HG02840 (cell line): ENCODE data around the gene CYP2A13.
"Not testable (repeated sequence)": the region's sequence is repeated elsewhere in the genome, so short reads cannot be mapped to it uniquely, and the experiment has no call there.

Source experiments
- ATAC-seq: cut with Tn5 transposase; IDR thresholded peaks from one replicate; pipeline ENCODE4 v1.9.1; 2021; ENCODE audit warnings: mild to moderate bottlenecking, moderate library complexity, moderate number of reproducible peaks; ENCODE audit not compliant: unreplicated experiment, low FRiP score

The CYP2A13 gene, protein sequence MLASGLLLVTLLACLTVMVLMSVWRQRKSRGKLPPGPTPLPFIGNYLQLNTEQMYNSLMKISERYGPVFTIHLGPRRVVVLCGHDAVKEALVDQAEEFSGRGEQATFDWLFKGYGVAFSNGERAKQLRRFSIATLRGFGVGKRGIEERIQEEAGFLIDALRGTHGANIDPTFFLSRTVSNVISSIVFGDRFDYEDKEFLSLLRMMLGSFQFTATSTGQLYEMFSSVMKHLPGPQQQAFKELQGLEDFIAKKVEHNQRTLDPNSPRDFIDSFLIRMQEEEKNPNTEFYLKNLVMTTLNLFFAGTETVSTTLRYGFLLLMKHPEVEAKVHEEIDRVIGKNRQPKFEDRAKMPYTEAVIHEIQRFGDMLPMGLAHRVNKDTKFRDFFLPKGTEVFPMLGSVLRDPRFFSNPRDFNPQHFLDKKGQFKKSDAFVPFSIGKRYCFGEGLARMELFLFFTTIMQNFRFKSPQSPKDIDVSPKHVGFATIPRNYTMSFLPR

DNA sequence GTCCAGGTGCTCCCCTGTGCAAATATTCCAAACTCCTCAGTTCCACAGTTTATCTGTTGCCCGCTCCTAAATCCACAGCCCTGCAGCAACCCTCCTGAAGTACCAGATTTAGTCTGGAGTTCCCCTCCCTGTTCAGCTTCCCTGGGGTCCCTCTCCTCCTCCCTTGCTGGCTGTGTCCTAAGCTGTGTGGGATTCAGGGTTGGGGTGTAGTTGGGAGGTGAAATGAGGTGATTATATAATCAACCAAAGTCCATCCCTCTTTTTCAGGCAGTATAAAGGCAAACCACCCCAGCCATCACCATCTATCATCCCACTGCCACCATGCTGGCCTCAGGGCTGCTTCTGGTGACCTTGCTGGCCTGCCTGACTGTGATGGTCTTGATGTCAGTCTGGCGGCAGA lies at the start of gene CYP2A13:
CYP2A13 (plus strand) TSS at position 301 of the 400 bp plus-strand sequence; CDS start at position 322, 21 bp downstream.
- no peak for ATAC-seq

DNA sequence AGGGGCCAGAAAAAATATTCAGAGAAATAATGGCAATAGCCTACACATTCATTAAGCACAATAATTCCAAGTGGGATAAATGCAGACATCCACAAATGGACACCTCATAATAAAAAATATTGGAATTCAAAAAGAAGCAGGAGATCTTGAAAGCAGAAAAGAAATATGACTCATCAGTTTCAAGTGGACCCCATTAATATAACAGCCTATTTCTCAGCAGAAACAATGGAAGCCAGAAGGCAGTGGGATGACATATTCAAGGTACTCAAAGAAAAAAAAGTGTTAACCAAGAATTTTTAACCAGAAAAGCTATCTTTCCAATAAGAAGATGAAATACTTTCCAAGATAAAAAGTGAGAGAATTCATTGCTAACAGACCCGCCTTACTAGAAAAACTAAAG lies 48.4 kb upstream of the CYP2A13 start:
- ATAC-seq = no peak

DNA sequence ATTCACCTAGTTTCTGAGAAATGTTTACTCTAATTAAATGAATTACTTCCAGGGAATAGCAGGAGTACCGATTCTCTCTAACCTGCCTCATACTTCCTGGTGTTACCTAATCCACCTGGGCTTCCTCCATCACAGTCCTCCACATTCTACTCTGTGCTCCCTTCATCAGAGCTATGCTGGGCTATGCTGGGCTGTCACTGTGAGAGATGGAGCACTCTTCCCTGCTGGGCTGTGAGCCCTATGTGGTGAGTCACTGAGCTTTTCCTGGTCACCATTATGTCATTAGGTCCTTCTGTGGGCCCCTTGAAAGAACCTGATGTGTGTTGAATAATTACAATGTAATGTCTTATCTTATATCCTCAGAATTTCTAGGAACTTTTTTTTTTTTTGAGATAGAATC lies 43.2 kb upstream of the CYP2A13 start:
- ATAC-seq = not testable (repeated sequence)

DNA sequence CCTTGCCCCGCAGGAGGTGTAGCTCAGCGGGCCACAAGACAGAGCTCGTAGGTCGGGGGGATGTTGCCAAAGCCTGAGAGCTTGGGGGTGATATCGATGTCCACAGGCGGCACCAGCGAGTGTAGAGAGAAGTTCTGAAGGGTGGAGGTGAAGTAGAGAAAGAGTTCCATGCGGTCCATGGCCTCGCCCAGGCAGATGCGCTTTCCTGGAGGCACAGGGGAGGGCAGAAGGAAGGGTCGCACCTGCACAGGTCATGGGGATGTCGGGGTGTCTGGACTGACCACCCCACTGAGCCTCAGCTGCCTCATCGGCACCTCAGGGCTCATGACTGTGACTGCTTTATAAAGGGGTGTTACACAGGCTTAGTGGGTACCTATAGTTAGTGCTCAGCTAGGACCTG lies 37.8 kb upstream of the CYP2A13 start:
- ATAC-seq = no peak

GRCh38 chr19:41052162-41052561 lies 36.1 kb upstream of the CYP2A13 start:
- not testable (repeated sequence) for ATAC-seq

DNA sequence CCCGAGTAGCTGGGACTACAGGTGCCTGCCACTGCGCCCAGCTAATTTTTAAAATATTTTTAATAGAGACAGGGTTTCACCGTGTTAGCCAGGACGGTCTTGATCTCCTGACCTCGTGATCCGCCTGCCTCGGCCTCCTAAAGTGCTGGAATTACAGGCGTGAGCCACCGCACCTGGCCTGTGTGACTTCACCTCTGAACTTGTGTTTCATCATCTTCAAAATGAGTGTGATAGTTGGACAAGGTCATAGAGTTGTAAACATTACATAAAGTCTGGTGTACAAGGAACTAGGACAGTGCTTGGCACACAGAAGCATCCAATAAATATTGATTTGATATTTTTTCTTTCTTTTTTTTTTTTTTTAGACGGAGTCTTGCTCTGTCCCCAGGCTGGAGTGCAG lies 34.9 kb upstream of the CYP2A13 start:
- ATAC-seq = not testable (repeated sequence)

DNA sequence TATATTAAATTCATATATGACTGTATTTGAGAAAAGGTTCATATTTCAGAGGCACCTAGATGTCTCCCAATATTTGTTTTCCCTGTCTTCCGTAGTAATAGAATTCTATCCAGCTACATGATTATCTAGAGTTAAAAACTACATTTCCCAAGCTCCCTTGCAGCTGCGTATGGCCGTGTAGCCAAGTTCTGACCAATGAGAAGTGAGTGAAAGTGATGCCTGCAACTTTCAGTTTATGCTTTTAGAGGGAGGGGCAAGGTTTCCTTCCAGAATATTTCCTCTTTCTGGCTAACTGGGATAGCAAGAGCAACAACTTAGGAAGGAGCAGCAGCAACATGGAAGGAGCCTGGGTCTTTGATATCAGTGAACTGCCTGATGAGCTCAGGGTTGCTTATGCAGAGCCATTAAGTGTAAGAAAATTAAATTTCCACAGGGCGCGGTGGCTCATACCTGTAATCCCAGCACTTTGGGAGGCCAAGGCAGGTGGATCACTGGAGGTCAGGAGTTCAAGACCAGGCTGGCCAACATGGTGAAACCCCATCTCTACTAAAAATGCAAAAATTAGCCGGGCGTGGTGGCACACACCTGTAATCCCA lies 23.2 kb upstream of the CYP2A13 start:
- ATAC-seq = no peak

GRCh38 chr19:41076286-41076685 lies 12.0 kb upstream of the CYP2A13 start:
- no peak for ATAC-seq

DNA sequence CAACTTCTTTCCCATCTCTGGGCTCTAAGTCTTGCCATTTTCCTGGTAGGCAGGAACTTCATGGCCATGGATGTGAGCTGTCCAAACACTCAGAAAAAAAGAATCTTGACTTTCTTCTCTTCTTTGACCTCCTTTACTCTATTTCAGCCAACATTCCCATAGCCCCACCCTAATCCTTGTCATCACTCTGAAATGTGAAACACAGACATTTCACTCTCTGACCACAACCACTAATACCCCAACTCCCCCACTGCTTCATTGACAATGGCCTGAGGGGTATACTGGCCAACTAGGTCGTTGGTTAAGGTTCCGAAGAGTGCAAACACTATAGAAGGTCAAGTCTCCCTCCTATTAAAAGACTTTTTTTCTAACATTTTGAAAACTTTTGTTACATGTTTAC lies 4.7 kb upstream of the CYP2A13 start:
- no peak for ATAC-seq

DNA sequence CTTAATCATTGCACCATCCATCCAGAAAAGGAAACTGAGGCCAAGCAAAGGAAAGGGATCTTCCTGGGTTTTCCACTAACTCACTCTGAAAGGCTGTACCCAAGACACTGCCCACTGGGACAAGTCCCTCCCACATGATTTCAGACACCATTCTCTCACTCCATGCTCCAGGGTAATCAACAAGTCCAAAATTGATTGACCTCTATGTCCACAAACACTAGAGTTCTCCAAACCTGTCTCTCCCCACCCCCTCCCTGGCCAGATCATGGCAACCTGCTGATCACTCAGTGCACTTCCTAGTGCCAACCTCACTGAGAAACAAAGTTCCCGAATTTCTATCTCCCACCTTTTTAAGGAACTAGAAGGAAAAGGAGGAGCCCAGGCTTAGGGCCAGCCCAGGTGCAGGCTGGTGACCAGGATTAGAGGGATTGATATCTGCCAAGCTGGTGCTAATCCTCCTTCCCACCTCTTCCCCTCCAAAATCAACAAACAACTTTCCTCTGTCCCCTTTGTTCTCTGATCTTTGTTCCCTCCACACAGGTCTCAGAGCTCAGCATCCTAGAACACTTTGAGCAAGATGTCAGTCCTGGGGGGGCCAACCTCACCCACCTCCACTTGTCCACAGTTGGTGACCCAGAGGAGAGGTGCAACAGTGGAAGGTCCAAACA lies 2.4 kb upstream of the CYP2A13 start:
- ATAC-seq = no peak

- no peak for ATAC-seq
These were observed 1.7 kb downstream of the CYP2A13 start for GRCh38 chr19:41089959-41090358.

- no peak for ATAC-seq
These were observed 7.5 kb downstream of the CYP2A13 start for GRCh38 chr19:41095703-41096102.

- no peak for ATAC-seq
These were observed 8.1 kb downstream of the CYP2A13 start for GRCh38 chr19:41096353-41096752.

- ATAC-seq = no peak
These were observed 9.1 kb downstream of the CYP2A13 start for GRCh38 chr19:41097302-41097701.

GRCh38 chr19:41098762-41099161 lies 10.5 kb downstream of the CYP2A13 start:
- ATAC-seq = no peak

- not testable (repeated sequence) for ATAC-seq
These were observed 14.0 kb downstream of the CYP2A13 start for GRCh38 chr19:41102210-41102609.

DNA sequence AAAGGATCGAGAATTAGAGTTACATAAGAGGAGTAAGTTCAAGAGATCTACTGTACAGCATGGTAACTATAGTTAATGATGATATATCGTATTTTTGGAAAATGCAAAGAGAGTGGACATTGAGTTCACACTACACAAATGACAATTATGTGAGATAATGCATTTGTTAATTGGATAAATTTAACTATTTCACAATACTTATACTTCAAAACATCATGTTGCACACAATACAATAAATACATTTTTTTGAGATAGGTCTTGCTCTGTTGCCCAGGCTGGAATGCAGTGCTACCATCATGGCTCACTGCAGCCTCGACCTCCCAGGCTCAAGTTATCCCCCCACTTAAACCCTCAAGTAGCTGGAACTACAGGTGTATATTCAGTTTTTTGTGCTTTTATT lies 17.9 kb downstream of the CYP2A13 start:
- no peak for ATAC-seq

DNA sequence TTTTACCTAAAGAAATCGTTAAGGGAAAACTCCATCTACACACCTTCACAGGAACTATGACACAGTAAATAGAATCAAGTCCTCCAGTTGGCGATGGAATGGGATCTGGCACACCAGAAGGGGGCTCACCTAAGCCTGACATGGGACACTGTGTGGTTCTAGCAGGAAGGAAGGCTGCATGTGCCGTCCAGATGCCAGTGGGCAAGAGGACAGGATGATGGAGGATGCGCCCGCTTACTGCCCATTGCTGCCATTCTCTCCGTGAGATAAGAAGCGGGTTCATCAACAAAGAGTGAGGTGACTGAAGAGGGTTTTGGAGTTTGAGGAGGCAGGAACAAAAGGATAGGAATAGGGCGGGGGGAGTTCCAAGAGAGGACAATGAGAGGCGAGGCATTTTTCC lies 23.0 kb downstream of the CYP2A13 start:
- ATAC-seq = no peak

GRCh38 chr19:41111750-41112295 lies 23.6 kb downstream of the CYP2A13 start:
- no peak for ATAC-seq

DNA sequence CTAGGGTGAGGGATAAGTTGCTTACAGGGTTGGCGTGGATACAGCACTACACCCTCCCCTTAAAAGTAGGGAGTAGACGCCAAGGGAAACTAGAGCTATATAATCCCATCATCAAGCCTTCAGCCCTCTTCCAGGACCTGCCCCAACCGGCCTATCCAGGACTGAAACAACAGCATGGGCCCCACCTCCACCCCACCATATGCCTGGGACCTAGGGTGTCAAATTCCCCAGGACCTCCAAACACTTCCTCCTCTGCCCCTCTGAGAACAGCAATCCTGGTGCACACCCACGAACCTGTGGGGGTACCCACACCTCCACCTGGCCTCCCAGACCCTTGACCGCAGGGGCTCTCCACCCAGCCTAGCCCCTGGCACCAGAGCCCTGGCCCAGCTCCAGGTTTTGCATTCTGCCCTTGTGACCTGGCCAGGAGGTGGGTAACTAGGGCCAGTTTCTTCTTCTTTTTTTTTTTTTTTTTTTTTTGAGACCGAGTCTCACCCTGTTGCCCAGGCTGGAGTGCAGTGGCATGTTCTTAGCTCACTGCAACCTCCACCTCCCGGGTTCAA lies 24.6 kb downstream of the CYP2A13 start:
- ATAC-seq = no peak

DNA sequence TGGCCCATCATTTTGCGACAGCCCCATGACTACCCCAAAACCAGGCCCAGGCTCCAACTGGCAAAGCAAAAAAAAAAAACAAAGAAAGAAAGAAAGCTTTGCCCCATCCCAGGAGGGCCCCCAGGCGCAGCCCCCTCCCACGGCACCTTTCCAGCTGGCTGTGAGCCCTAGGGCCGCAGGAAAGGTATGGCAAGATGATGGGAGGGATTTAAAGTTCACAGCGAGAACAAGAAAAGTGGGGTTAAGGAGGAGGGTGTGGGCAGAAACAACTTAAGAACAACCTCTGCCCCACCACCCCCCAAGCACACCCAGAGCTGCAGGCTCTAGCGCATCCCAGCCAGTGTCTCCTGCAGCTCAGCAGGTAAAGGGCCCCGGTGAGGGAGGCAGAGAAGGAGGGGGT lies 25.9 kb downstream of the CYP2A13 start, which contains the start of gene CYP2F1:
CYP2F1 (plus strand) TSS at position 301 of the 400 bp plus-strand sequence. CDS start 1,757 bp downstream, outside the sequence.
- ATAC-seq = no peak
